GM18499 (cell line): Measurements from ENCODE around the gene NR4A1.

ENCODE experiments used
- ATAC-seq: cut with Tn5 transposase; IDR thresholded peaks from one replicate; pipeline ENCODE4 v1.9.1; 2021; ENCODE audit warnings: moderate number of reproducible peaks; ENCODE audit not compliant: insufficient read depth, unreplicated experiment

Gene NR4A1

DNA sequence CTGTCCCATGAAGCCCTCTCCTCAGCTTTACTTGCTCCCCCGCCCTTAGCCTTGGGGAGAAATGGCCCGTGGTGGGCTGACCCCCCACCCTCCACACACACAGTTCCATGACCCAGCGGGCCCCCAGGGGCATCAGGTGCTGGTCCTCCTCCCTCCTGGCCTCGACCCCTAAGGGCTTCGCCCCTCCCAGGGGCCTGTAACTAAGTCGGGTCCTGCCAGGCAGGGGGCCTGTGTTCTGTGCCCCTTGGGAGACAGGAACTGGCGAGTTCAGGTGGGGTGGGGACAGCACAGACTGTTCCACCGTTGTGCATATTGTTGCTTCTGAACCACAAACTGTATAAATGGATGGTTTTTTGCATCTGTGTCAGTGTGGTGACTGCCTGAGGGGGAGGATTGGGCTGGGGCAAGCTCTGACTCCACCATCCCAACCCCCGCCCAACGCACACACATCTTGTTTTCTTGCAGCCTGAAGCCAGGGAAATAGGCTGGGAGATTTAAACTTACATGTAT is 35.7 kb upstream of the NR4A1 start:
- no peak for ATAC-seq

DNA sequence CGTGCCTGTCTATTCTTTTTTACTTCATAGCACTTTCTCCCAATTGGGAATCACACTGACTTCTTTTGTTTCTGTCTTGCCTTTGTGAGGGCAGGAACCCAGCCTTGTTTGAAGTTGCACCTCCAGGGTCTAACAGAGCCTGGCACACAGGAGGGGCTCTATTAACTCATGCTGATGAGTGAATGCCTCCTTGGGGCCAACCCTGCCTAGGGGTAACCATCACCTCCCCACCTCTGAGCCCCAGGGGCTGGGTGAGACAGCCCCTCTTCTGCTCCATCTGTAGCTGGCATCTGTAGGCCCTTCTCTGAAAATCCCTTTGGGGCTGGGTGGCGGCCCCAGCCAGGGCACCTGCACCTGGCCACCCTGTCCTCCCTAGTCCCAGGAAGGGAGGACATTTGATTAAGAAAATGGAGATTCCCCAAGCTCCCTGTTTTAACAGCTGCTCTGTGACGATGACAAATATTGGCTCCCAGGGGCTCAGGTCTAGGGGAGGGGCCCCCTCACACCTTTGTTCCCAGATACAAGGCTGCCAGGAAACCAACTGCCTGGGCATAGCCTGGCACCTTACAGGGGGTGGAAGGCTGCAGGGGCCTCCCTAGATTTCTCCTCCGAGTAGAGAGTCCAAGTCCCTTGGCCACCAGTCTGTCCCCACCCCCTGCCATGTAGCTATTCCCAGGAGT is 32.7 kb upstream of the NR4A1 start:
- ATAC-seq, result no peak

- no peak for ATAC-seq
Observed at GRCh38 chr12:52019113-52019770, 32.0 kb upstream of the NR4A1 start.

GRCh38 chr12:52020539-52021336 is 30.5 kb upstream of the NR4A1 start:
- ATAC-seq, result no peak

- ATAC-seq, result no peak
Observed at GRCh38 chr12:52022841-52023181, 28.4 kb upstream of the NR4A1 start.

DNA sequence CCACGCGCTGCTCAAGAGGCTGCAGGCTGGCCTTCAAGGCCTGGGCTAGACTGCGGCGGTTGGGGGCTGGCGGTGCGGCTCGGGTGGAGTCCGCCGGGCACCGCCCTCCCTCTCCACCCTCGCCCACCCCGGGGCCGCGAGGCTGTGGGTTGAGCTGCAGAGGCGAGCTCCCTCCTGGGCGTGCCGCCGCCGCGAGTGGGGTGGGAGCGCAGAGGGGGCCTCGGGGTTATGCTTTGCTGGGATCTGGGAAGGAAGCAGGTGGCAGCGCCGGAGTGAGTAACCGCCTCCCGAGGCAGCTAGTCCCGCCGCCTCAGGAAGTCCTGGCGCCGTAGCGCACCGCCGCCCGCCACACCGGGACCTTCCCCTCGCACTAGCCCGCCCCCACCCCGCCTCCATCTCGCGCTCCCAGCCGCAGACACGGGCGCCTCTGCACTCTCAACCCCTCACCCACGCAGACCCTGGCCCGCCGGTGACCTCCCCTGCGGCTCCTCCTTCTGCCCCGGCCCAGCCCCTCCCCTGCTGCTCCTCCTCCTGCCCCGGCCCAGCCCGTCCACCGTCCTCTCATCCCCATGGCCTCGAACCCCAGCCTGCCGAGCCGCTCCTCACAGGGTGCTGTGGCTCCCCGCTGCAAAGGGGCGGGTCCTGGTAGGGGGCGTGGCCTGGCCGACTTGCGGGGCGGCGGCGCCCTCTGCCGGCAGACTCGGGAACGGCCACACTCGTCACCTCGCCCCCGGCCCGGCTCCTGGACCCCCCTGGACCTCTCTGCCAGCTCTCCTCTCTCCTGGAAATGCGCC is 27.9 kb upstream of the NR4A1 start:
- ATAC-seq, result no peak

DNA sequence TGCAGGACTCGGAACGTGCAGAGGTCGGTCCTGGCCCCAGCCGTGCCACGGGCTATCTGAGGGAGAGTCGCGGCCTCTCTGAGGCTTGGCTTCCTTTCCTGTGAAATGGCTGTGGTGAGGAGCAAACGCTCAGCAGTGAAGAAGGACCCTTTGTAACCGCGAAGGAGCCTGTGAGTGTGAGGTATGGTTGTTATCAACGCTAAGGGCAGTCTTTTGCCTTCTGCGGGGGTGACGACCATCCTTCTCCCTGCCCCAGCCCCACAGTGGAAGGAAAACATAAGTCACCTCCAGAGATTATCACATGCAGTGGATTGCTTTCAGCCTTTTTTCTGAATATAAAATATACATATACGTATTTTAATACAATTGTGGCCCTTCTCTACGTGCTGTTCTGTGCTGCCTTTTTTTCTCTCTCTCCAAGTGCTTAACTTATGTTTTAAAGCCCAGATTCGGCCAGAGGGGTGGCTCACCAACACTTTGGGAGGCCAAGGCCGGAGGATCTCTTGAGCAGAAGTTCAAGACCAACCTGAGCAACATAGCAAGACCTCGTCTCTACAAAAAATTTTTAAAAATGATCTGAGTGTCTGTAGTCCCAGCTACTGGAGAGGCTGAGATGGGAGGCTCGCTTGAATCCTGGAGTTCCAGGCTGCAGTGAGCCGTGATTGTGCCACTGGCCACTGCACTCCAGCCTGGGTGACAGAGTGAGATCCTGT is 27.1 kb upstream of the NR4A1 start:
- no peak for ATAC-seq

GRCh38 chr12:52024845-52025230 is 26.4 kb upstream of the NR4A1 start:
- no peak for ATAC-seq

DNA sequence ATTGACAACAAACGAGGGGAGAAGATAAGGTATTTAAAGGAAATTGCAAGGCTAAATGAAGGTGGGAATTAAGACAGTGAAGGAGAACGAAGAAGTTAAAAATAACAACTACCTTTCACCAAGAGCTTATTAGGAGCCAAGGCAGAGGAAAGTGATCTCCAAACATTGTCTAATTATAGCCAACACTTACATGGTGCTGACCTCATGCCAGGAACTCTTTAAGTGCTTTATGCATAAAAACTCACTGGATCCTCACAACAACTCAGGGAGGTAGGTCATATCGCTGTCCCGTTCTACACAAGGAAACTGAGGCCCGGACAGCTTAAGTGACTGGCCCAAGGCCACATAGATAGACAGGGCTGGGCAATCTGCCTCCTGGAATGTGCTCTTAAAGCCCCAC is 25.0 kb upstream of the NR4A1 start:
- no peak for ATAC-seq

DNA sequence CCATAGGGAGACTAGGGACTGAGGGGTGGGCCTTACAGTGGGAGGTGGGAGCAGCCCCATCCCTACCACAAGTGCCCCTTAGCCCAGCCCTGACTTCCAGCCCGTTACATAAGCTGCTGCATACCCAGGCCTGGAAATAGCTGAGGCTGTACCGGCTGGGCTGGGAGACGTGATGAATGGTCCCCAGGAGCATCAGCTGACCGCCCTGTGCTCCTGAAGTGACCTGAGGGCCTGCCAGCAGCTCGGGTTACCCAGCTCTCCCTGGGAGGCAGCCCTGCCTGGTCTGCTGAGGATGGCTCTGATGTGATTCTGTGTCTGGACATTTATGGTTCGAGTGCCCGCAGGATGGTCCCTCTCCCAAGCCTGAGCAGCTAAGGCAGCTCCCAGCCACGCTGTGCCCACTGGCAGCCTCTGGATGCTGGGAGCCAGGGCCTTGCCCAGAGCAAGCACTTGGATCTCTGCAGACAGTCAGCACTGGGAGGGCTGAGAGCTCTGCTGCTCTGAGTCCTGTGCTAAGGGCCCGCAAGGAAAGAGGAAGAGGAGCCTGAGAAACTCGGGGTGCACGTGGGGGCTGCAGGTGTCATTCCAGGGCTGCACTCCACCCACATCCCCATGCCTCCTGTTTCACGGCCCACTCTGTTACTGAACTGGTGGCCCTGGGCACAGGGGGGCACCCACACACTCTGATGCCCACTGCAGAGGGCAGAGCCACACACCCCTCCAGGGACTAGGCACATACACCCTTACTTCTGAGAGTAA is 24.0 kb upstream of the NR4A1 start:
- no peak for ATAC-seq

GRCh38 chr12:52029685-52030084 is 21.6 kb upstream of the NR4A1 start:
- ATAC-seq, result no peak

- ATAC-seq, result no peak
Observed at GRCh38 chr12:52032446-52032803, 18.8 kb upstream of the NR4A1 start.

DNA sequence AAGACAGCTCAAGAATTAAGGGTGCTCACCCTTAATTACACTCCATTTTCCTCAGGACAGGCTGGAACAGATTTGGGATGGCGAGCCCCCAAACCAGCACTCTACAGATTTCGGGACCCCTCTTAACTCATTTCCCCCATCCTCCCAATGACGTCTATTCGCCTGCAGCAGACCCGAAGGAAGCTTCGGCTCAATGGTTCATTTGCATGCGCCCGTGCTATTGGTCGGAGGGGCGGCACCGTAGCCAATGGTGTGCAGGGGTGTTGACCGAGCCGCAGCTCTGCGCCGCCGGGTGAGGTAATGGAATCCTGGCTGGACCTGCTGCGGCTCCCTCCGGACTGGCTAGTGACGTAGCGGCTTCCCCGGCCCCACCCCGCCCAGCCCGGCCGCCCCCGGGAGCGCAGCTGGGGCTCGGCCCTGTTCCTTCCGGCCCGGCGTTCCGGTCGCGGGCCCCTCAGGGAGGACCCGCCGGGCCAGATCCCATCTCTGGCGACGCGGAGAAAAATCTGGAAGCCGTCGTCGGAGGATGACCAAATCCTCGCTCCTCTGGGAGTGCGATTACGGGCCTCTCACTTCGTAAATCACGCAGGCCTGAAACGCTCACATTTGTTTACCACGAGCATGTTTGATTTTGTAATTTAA is 18.3 kb upstream of the NR4A1 start:
- ATAC-seq, result peak; percentile 61

- ATAC-seq, result no peak
Observed at GRCh38 chr12:52033446-52034140, 17.6 kb upstream of the NR4A1 start.

GRCh38 chr12:52035190-52035589 is 16.1 kb upstream of the NR4A1 start:
- ATAC-seq, result no peak

GRCh38 chr12:52035926-52036325 is 15.3 kb upstream of the NR4A1 start:
- no peak for ATAC-seq

GRCh38 chr12:52036587-52037171 is 14.6 kb upstream of the NR4A1 start:
- no peak for ATAC-seq
